Kidney tubule cell (primary cell): Measurements from ENCODE around the gene RPTOR.

Source experiments
- DNase-seq: peaks from one replicate; pipeline ENCODE4 v3.0.0-alpha.2; 2018; ENCODE audit warnings: low spot score

RPTOR gene

GRCh38 chr17:80766290-80766855, 221.7 kb downstream of the RPTOR start:
- DNase-seq = no peak

GRCh38 chr17:80768389-80768788, 223.8 kb downstream of the RPTOR start:
- DNase-seq = no peak

- DNase-seq = no peak
Observed at GRCh38 chr17:80768936-80769335, 224.3 kb downstream of the RPTOR start.

- DNase-seq = no peak
Observed at GRCh38 chr17:80769516-80769915, 224.9 kb downstream of the RPTOR start.

- DNase-seq = no peak
Observed at GRCh38 chr17:80769936-80770625, 225.4 kb downstream of the RPTOR start.

- DNase-seq = no peak
Observed at GRCh38 chr17:80770881-80771611, 226.4 kb downstream of the RPTOR start.

GRCh38 chr17:80771612-80772005, 227.0 kb downstream of the RPTOR start:
- DNase-seq = no peak

- DNase-seq = no peak
Observed at GRCh38 chr17:80772906-80773242, 228.2 kb downstream of the RPTOR start.

- no peak for DNase-seq
Observed at GRCh38 chr17:80773243-80773991, 228.8 kb downstream of the RPTOR start.

- DNase-seq = no peak
Observed at GRCh38 chr17:80774146-80774545, 229.5 kb downstream of the RPTOR start.

- DNase-seq = no peak
Observed at GRCh38 chr17:80774643-80775281, 230.1 kb downstream of the RPTOR start.

GRCh38 chr17:80775863-80776262, 231.2 kb downstream of the RPTOR start:
- DNase-seq = no peak

GRCh38 chr17:80777274-80777673, 232.6 kb downstream of the RPTOR start:
- no peak for DNase-seq

- no peak for DNase-seq
Observed at GRCh38 chr17:80778716-80779115, 234.1 kb downstream of the RPTOR start.

- no peak for DNase-seq
Observed at GRCh38 chr17:80779336-80779735, 234.7 kb downstream of the RPTOR start.

- no peak for DNase-seq
Observed at GRCh38 chr17:80779961-80780380, 235.3 kb downstream of the RPTOR start.

GRCh38 chr17:80780381-80781198, 236.0 kb downstream of the RPTOR start:
- no peak for DNase-seq

GRCh38 chr17:80781211-80781610, 236.6 kb downstream of the RPTOR start:
- no peak for DNase-seq

GRCh38 chr17:80781807-80782277, 237.2 kb downstream of the RPTOR start:
- no peak for DNase-seq

GRCh38 chr17:80782536-80783427, 238.1 kb downstream of the RPTOR start:
- no peak for DNase-seq
